OCI-LY3 (cell line): Measurements from ENCODE around the gene PXDN.

Experiments used
- H2AFZ ChIP-seq: fragments of 200-600, 300-600 bp; shearing (Covaris generic); 2 replicates; pipeline ENCODE4 v1.6.0; 2014; ENCODE audit warnings: antibody characterized with exemption, low read depth, low read length
- H3K27ac ChIP-seq: fragments of 200-600, 300-600 bp; sonication (generic); 2 replicates; pipeline ENCODE4 v1.5.1; 2014; ENCODE audit warnings: mild to moderate bottlenecking, low read length, moderate library complexity, mixed read lengths
- H3K27me3 ChIP-seq: fragments of 200-600, 300-600 bp; sonication (generic); 2 replicates; pipeline ENCODE4 v1.6.1; 2014; ENCODE audit warnings: low read depth, low read length, mixed read lengths
- H3K36me3 ChIP-seq: fragments of 200-600, 300-600 bp; sonication (generic); replicated peaks from 2 replicates; pipeline ENCODE3; 2014; ENCODE audit warnings: low read depth, low read length, mixed read lengths
- H3K4me1 ChIP-seq: fragments of 300-600, 200-600 bp; sonication (generic); 2 replicates; pipeline ENCODE4 v1.6.1; 2014; ENCODE audit warnings: low read length, mixed read lengths
- H3K4me2 ChIP-seq: fragments of 200-600, 300-600 bp; sonication (generic); 2 replicates; pipeline ENCODE4 v1.6.1; 2014; ENCODE audit warnings: low read length, mixed read lengths
- H3K4me3 ChIP-seq: fragments of 300-600, 200-600 bp; sonication (generic); 2 replicates; pipeline ENCODE4 v1.5.1; 2014; ENCODE audit warnings: antibody characterized with exemption, mild to moderate bottlenecking, low read length, moderate library complexity
- H3K79me2 ChIP-seq: fragments of 300-600, 200-600 bp; shearing (Covaris generic); 2 replicates; pipeline ENCODE4 v1.6.1; 2014; ENCODE audit warnings: mild to moderate bottlenecking, low read length, mixed read lengths
- H3K9ac ChIP-seq: fragments of 300-600, 200-600 bp; shearing (Covaris generic); 2 replicates; pipeline ENCODE4 v1.6.0; 2014; ENCODE audit warnings: mild to moderate bottlenecking, low read length, moderate library complexity
- H3K9me3 ChIP-seq: fragments of 200-600, 300-600 bp; shearing (Covaris generic); 2 replicates; pipeline ENCODE4 v1.6.1; 2014; ENCODE audit warnings: low read length, mixed read lengths; ENCODE audit not compliant: insufficient read depth
- H4K20me1 ChIP-seq: fragments of 200-600, 300-600 bp; sonication (generic); 2 replicates; pipeline ENCODE4 v1.6.1; 2016; ENCODE audit warnings: low read length, mixed read lengths; ENCODE audit not compliant: insufficient read depth
- CTCF ChIP-seq: fragments of 200-600, 300-600 bp; sonication (generic); IDR thresholded peaks from 2 replicates; pipeline ENCODE4 v1.5.1; 2014; ENCODE audit warnings: antibody characterized with exemption, low read length, low read depth
- EZH2phosphoT487 ChIP-seq: fragments of 200-600 bp; shearing (Covaris generic); IDR thresholded peaks from 2 replicates; pipeline ENCODE4 v1.6.1; 2018; ENCODE audit warnings: antibody characterized with exemption, mixed run types, low read depth

PXDN gene

DNA sequence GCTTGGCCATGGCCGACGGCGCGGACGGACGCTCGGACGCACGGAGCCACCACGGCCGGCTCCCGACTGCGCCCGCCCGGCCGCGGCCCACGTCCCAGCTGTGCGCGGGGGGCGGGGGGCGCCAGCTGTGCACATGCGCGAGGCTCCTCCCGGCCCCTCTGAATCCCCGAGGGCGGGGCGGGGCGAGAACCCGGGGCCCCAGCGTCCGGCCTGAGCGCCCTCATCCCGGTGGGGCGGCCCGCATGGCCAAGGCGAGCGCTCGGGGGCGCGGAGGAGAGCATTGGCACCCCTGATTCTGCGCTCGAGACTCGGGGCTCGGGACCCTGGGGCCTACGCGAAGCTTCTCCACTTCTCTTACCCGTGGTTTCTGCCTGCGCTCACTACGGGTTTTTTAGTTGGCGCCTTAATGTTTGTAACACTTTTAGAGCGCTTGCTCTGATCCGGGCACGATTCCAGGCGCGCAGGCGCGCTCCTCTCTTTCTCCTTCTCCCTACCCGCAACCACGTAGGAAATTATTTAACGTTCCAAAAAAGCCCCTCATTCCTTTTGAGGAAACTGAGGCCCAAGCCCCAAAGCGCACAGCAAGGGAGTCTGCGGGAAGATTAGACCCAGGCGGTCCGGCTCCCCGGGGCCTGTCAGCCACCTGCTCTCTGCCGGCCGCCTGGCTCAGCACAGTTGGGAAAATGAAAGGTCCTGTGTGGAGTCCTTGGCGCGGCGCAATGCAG is at the start of gene PXDN:
TSS of gene PXDN (minus strand) at position 70 of the 725 bp plus-strand sequence. CDS start at position 10, 60 bp downstream.
- Histone ChIP-seq H3K27me3 (no peaks in the 10 kb centered on the region), H3K4me2 (no peak within 1 kb of the TSS), H2AFZ (no peak within 1 kb of the TSS), H3K9ac (no peak within 1 kb of the TSS), H3K4me3 (no peak within 1 kb of the TSS), H4K20me1 (no peaks in the 10 kb centered on the region), H3K9me3 (no peaks in the 10 kb centered on the region), H3K36me3 (no peaks in the 10 kb centered on the region), H3K27ac (no peak within 1 kb of the TSS), H3K4me1 (no peaks in the 10 kb centered on the region), H3K79me2 (no peaks in the 10 kb centered on the region)
- no peak for TF ChIP-seq CTCF
- no peak for TF ChIP-seq EZH2phosphoT487

DNA sequence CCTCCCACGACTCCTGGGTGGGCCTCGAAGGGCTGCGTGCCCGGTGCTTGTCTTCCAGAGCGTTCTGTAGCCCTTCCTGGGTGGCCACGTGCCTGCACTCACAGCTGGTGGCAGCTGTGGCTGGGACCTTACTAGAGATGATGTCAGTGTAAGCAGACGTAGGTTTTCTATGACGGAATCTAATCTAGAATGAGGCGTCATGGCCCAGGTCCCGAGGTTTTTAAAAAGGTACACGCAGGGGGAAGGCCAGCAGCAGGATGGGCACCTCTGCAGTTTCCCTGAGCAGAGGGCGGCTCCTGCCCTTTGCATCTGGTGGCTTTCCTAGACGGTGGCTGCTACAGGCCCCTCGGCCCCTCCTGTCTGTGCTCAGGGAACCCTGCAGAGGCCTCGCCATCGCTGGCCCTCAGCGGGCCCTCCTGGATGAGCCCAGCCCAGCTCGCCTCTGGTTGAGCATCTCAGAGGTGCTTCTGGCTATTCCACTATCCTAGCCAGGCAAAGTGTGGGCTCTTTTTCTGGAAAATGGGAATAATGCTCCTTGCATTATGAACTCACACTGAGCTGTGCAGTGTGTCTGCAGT is 49.6 kb upstream of the PXDN start:
- Histone ChIP-seq H3K4me2 (no peak overlapping the region), H3K4me3 (no peak overlapping the region), H3K27ac (no peak overlapping the region), H3K9me3 (no peaks in the 10 kb centered on the region), H3K27me3 (peaks cover 6% of the 10 kb centered on the region; the same call in 1 of the 2 replicates), H3K79me2 (no peaks in the 10 kb centered on the region), H3K4me1 (no peaks in the 10 kb centered on the region), H2AFZ (no peak overlapping the region), H4K20me1 (no peaks in the 10 kb centered on the region), H3K36me3 (no peaks in the 10 kb centered on the region), H3K9ac (no peak overlapping the region)
- TF ChIP-seq CTCF (no peak), EZH2phosphoT487 (no peak)

GRCh38 chr2:1793001-1793867 is 48.9 kb upstream of the PXDN start:
- no peaks in the 10 kb centered on the region for H3K79me2 ChIP-seq
- H3K27me3 ChIP-seq: peaks cover 10% of the 10 kb centered on the region; the same call in 1 of the 2 replicates
- H3K4me2 ChIP-seq: no peak overlapping the region
- no peaks in the 10 kb centered on the region for H3K9me3 ChIP-seq
- no peak for TF ChIP-seq EZH2phosphoT487
- TF ChIP-seq CTCF: no peak
- H2AFZ ChIP-seq: no peak overlapping the region
- H3K9ac ChIP-seq: no peak overlapping the region
- no peak overlapping the region for H3K4me3 ChIP-seq
- H3K27ac ChIP-seq: no peak overlapping the region
- H3K36me3 ChIP-seq: no peaks in the 10 kb centered on the region
- H3K4me1 ChIP-seq: no peaks in the 10 kb centered on the region
- H4K20me1 ChIP-seq: no peaks in the 10 kb centered on the region
